ENCODE measurements around the gene KCNK4. TPM values are rescaled to one million over a fixed set of nuclear protein-coding genes. Genes with fewer than 3 reads are reported as not detected.

KCNK4 gene
- total and polyA plus RNA-seq, 2 of the 13 experiments (the other 11 are each of a cell fraction or from before 2014, with no cell fraction given) = not detected

DNA sequence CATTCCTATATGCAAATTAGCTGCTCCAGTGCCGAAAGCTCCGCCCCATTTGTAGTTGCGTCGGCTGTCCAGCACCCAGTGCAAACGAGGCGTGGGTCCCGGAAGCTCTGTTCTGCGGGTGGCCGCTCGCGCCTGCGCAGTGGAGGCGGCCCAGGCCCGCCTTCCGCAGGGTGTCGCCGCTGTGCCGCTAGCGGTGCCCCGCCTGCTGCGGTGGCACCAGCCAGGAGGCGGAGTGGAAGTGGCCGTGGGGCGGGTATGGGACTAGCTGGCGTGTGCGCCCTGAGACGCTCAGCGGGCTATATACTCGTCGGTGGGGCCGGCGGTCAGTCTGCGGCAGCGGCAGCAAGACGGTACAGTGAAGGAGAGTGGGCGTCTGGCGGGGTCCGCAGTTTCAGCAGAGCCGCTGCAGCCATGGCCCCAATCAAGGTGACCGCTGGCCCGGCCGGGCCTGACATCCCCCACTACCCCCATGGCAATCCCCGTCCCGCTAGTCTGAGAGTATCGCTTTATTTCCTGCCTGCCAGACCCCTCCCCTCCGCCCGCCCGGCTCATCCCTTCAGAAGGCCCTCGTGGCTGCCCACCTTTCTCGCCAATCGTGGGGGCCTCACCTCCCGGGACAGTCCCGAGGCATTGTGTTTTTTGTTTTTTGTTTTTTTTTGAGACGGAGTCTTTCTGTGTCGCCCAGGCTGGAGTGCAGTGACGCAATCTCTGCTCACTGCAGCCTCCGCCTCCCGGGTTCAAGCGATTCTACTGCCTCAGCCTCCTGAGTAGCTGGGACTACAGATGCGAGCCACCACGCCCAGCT is 27.1 kb downstream of the KCNK4 start, which contains the start of gene PRDX5 (continued):
- TF ChIP-seq HOXA3 (CRISPR knock-in tag; IDR thresholded peaks at IDR 0.05) (peak; percentile 50; the same call in 1 of the 2 replicates), HCFC1 (IDR thresholded peaks at IDR 0.05; ENCODE audit: low read depth, low read length) (no peak), DNMT3B (CRISPR knock-in tag; conservative IDR thresholded peaks at IDR 0.05) (no peak), ZBTB20 (CRISPR knock-in tag; IDR thresholded peaks at IDR 0.05; ENCODE audit: borderline replicate concordance, low read depth) (peak; percentile 43; the same call in 1 of the 2 replicates), SUZ12 (IDR thresholded peaks at IDR 0.05; ENCODE audit: low read depth, low read length) (no peak), CEBPG (CRISPR knock-in tag; IDR thresholded peaks at IDR 0.05) (peak; percentile 78), ZNF430 (CRISPR knock-in tag; IDR thresholded peaks at IDR 0.05) (no peak), NCOA1 (CRISPR knock-in tag; IDR thresholded peaks at IDR 0.05) (peak; percentile 28; the same call in 1 of the 2 replicates), SMARCC2 (IDR thresholded peaks at IDR 0.05) (no peak), CBFB (CRISPR knock-in tag; IDR thresholded peaks at IDR 0.05) (no peak), ZNF367 (CRISPR knock-in tag; IDR thresholded peaks at IDR 0.05; ENCODE audit: borderline replicate concordance) (no peak), RFXAP (CRISPR knock-in tag; IDR thresholded peaks at IDR 0.05; ENCODE audit: borderline replicate concordance) (no peak), ARNTL (CRISPR knock-in tag; IDR thresholded peaks at IDR 0.05) (no peak), ISX (CRISPR knock-in tag; conservative IDR thresholded peaks at IDR 0.05) (0 out of 2 replicates have a peak, but pooled peaks have one; percentile 68), ZNF670 (CRISPR knock-in tag; IDR thresholded peaks at IDR 0.05; ENCODE audit: borderline replicate concordance) (no peak), ZMYM3 (CRISPR knock-in tag; IDR thresholded peaks at IDR 0.05) (no peak), ZNF792 (CRISPR knock-in tag; IDR thresholded peaks at IDR 0.05) (no peak), MTF1 (CRISPR knock-in tag; IDR thresholded peaks at IDR 0.05) (peak; percentile 70; the same call in 1 of the 2 replicates), REPIN1 (CRISPR knock-in tag; IDR thresholded peaks at IDR 0.05; ENCODE audit: borderline replicate concordance, low read depth) (0 out of 2 replicates have a peak, but pooled peaks have one; percentile 4), ZNF616 (CRISPR knock-in tag; IDR thresholded peaks at IDR 0.05; ENCODE audit: low read depth) (no peak), KDM3A (CRISPR knock-in tag; IDR thresholded peaks at IDR 0.05; ENCODE audit: low read depth) (peak; percentile 74; the same call in 1 of the 2 replicates), ZNF605 (CRISPR knock-in tag; IDR thresholded peaks at IDR 0.05) (no peak), ZNF263 (CRISPR knock-in tag; IDR thresholded peaks at IDR 0.05) (no peak; the same call in 1 of the 2 replicates), ZFX (CRISPR knock-in tag; IDR thresholded peaks at IDR 0.05; ENCODE audit: low read depth) (peak; percentile 56)
- TF ChIP-seq, protein P1, sequence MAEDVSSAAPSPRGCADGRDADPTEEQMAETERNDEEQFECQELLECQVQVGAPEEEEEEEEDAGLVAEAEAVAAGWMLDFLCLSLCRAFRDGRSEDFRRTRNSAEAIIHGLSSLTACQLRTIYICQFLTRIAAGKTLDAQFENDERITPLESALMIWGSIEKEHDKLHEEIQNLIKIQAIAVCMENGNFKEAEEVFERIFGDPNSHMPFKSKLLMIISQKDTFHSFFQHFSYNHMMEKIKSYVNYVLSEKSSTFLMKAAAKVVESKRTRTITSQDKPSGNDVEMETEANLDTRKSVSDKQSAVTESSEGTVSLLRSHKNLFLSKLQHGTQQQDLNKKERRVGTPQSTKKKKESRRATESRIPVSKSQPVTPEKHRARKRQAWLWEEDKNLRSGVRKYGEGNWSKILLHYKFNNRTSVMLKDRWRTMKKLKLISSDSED (CRISPR knock-in tag; IDR thresholded peaks at IDR 0.05) = no peak
- TF ChIP-seq, protein P2, sequence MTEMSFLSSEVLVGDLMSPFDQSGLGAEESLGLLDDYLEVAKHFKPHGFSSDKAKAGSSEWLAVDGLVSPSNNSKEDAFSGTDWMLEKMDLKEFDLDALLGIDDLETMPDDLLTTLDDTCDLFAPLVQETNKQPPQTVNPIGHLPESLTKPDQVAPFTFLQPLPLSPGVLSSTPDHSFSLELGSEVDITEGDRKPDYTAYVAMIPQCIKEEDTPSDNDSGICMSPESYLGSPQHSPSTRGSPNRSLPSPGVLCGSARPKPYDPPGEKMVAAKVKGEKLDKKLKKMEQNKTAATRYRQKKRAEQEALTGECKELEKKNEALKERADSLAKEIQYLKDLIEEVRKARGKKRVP (CRISPR knock-in tag; IDR thresholded peaks at IDR 0.05) = peak in 1 of 2 experiments; percentile 51; a peak in 2 of 4 replicates
- TF ChIP-seq, protein P3, sequence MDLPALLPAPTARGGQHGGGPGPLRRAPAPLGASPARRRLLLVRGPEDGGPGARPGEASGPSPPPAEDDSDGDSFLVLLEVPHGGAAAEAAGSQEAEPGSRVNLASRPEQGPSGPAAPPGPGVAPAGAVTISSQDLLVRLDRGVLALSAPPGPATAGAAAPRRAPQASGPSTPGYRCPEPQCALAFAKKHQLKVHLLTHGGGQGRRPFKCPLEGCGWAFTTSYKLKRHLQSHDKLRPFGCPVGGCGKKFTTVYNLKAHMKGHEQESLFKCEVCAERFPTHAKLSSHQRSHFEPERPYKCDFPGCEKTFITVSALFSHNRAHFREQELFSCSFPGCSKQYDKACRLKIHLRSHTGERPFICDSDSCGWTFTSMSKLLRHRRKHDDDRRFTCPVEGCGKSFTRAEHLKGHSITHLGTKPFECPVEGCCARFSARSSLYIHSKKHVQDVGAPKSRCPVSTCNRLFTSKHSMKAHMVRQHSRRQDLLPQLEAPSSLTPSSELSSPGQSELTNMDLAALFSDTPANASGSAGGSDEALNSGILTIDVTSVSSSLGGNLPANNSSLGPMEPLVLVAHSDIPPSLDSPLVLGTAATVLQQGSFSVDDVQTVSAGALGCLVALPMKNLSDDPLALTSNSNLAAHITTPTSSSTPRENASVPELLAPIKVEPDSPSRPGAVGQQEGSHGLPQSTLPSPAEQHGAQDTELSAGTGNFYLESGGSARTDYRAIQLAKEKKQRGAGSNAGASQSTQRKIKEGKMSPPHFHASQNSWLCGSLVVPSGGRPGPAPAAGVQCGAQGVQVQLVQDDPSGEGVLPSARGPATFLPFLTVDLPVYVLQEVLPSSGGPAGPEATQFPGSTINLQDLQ (CRISPR knock-in tag; IDR thresholded peaks at IDR 0.05) = peak; percentile 70; the same call in 1 of the 2 replicates

Measured in HepG2 (cell line).